Activated naive CD8-positive, alpha-beta T cell treated with anti-CD3 and anti-CD28 coated beads for 36 hours (primary cell): Measurements from ENCODE around the gene RAB6B. TPM values are rescaled to one million over a fixed set of nuclear protein-coding genes. Genes with fewer than 3 reads are reported as not detected.
A peak's percentile ranks its signal among the peaks of the same experiment; 100 is the strongest.

ENCODE experiments used
- DNase-seq: peaks from one replicate; pipeline ENCODE4 v3.0.0; 2021
- H3K27ac Mint-ChIP-seq: one replicate; pipeline ENCODE4 v1.8.0; 2022; ENCODE audit warnings: mild to moderate bottlenecking, moderate library complexity, mixed read lengths
- H3K27me3 Mint-ChIP-seq: one replicate; pipeline ENCODE4 v1.8.0; 2022; ENCODE audit warnings: mild to moderate bottlenecking, mixed read lengths
- H3K36me3 Mint-ChIP-seq: one replicate; pipeline ENCODE4 v1.8.0; 2021; ENCODE audit warnings: mild to moderate bottlenecking, mixed read lengths
- H3K4me1 Mint-ChIP-seq: one replicate; pipeline ENCODE4 v1.8.0; 2021; ENCODE audit warnings: mixed read lengths
- H3K4me3 Mint-ChIP-seq: one replicate; pipeline ENCODE4 v1.8.0; 2022; ENCODE audit warnings: mild to moderate bottlenecking, moderate library complexity, mixed read lengths
- H3K9me3 Mint-ChIP-seq: one replicate; pipeline ENCODE4 v1.8.0; 2022; ENCODE audit warnings: mixed read lengths
- total RNA-seq, 2 experiments: library from RNA; stranded (reverse); gene quantifications; one replicate each; pipeline ENCODE4 v1.2.3, GENCODE V29; 2021

RAB6B gene
- total RNA-seq, 2 experiments from 2014 or later: 0.08 to 0.29 TPM

GRCh38 chr3:133921592-133921991, 25.9 kb upstream of the RAB6B start:
- peaks cover 5% of the 10 kb centered on the region for H3K9me3 Mint-ChIP-seq
- no peaks in the 10 kb centered on the region for H3K4me1 Mint-ChIP-seq
- no peaks in the 10 kb centered on the region for H3K36me3 Mint-ChIP-seq
- H3K27ac Mint-ChIP-seq: no peak overlapping the region
- peaks cover 31% of the 10 kb centered on the region for H3K27me3 Mint-ChIP-seq
- H3K4me3 Mint-ChIP-seq: no peak overlapping the region
- DNase-seq: no peak

- Mint-ChIP-seq H3K27ac (no peak overlapping the region), H3K4me1 (no peaks in the 10 kb centered on the region), H3K9me3 (peaks cover 5% of the 10 kb centered on the region), H3K4me3 (no peak overlapping the region), H3K27me3 (peaks cover 35% of the 10 kb centered on the region), H3K36me3 (no peaks in the 10 kb centered on the region)
- no peak for DNase-seq
Measured at GRCh38 chr3:133917144-133917543, 21.5 kb upstream of the RAB6B start.

- Mint-ChIP-seq H3K27me3 (peaks cover 35% of the 10 kb centered on the region), H3K4me1 (no peaks in the 10 kb centered on the region), H3K27ac (no peak overlapping the region), H3K36me3 (no peaks in the 10 kb centered on the region), H3K9me3 (peaks cover 5% of the 10 kb centered on the region), H3K4me3 (no peak overlapping the region)
- no peak for DNase-seq
Measured at GRCh38 chr3:133915685-133916658, 20.3 kb upstream of the RAB6B start.

- Mint-ChIP-seq H3K27ac (no peak overlapping the region), H3K4me1 (no peaks in the 10 kb centered on the region), H3K9me3 (peaks cover 5% of the 10 kb centered on the region), H3K36me3 (no peaks in the 10 kb centered on the region), H3K4me3 (no peak overlapping the region), H3K27me3 (peaks cover 31% of the 10 kb centered on the region)
- DNase-seq: no peak
Measured at GRCh38 chr3:133914839-133915600, 19.3 kb upstream of the RAB6B start.

- no peaks in the 10 kb centered on the region for H3K4me1 Mint-ChIP-seq
- DNase-seq: no peak
- H3K27ac Mint-ChIP-seq: no peak overlapping the region
- H3K36me3 Mint-ChIP-seq: no peaks in the 10 kb centered on the region
- peaks cover 17% of the 10 kb centered on the region for H3K27me3 Mint-ChIP-seq
- H3K4me3 Mint-ChIP-seq: no peak overlapping the region
- no peaks in the 10 kb centered on the region for H3K9me3 Mint-ChIP-seq
Measured at GRCh38 chr3:133910422-133910821, 14.7 kb upstream of the RAB6B start.

- Mint-ChIP-seq H3K4me3 (no peak overlapping the region), H3K4me1 (no peaks in the 10 kb centered on the region), H3K36me3 (no peaks in the 10 kb centered on the region), H3K9me3 (peaks cover 6% of the 10 kb centered on the region), H3K27ac (no peak overlapping the region), H3K27me3 (peaks cover 25% of the 10 kb centered on the region)
- DNase-seq: no peak
Measured at GRCh38 chr3:133905376-133905775, 9.7 kb upstream of the RAB6B start.

GRCh38 chr3:133901847-133902246, 6.2 kb upstream of the RAB6B start:
- Mint-ChIP-seq H3K4me3 (no peak overlapping the region), H3K27ac (no peak overlapping the region), H3K36me3 (no peaks in the 10 kb centered on the region), H3K9me3 (peaks cover 6% of the 10 kb centered on the region), H3K27me3 (peaks cover 39% of the 10 kb centered on the region), H3K4me1 (no peaks in the 10 kb centered on the region)
- no peak for DNase-seq

GRCh38 chr3:133901083-133901482, 5.4 kb upstream of the RAB6B start:
- peaks cover 6% of the 10 kb centered on the region for H3K9me3 Mint-ChIP-seq
- no peaks in the 10 kb centered on the region for H3K36me3 Mint-ChIP-seq
- H3K27ac Mint-ChIP-seq: no peak overlapping the region
- peaks cover 47% of the 10 kb centered on the region for H3K27me3 Mint-ChIP-seq
- no peak overlapping the region for H3K4me3 Mint-ChIP-seq
- no peak for DNase-seq
- H3K4me1 Mint-ChIP-seq: no peaks in the 10 kb centered on the region

- H3K27me3 Mint-ChIP-seq: peaks cover 57% of the 10 kb centered on the region
- H3K9me3 Mint-ChIP-seq: peaks cover 6% of the 10 kb centered on the region
- no peak for DNase-seq
- H3K4me3 Mint-ChIP-seq: no peak overlapping the region
- H3K4me1 Mint-ChIP-seq: no peaks in the 10 kb centered on the region
- no peaks in the 10 kb centered on the region for H3K36me3 Mint-ChIP-seq
- H3K27ac Mint-ChIP-seq: no peak overlapping the region
Measured at GRCh38 chr3:133899311-133899710, 3.6 kb upstream of the RAB6B start.

GRCh38 chr3:133897547-133897946, 1.9 kb upstream of the RAB6B start:
- Mint-ChIP-seq H3K27ac (no peak overlapping the region), H3K36me3 (no peaks in the 10 kb centered on the region), H3K4me3 (no peak overlapping the region), H3K27me3 (peaks cover 64% of the 10 kb centered on the region), H3K4me1 (no peaks in the 10 kb centered on the region), H3K9me3 (no peaks in the 10 kb centered on the region)
- no peak for DNase-seq

GRCh38 chr3:133896002-133896761, 500 bp upstream of the RAB6B start:
- no peaks in the 10 kb centered on the region for H3K9me3 Mint-ChIP-seq
- H3K27me3 Mint-ChIP-seq: peaks cover 68% of the 10 kb centered on the region
- no peak for DNase-seq
- no peaks in the 10 kb centered on the region for H3K36me3 Mint-ChIP-seq
- peak overlapping the region; percentile 69 for H3K4me3 Mint-ChIP-seq
- H3K4me1 Mint-ChIP-seq: no peaks in the 10 kb centered on the region
- H3K27ac Mint-ChIP-seq: no peak overlapping the region

GRCh38 chr3:133894353-133895207, 1.1 kb downstream of the RAB6B start:
- DNase-seq: no peak
- Mint-ChIP-seq H3K36me3 (no peaks in the 10 kb centered on the region), H3K27me3 (peaks cover 62% of the 10 kb centered on the region), H3K4me1 (no peaks in the 10 kb centered on the region), H3K4me3 (no peak overlapping the region), H3K9me3 (no peaks in the 10 kb centered on the region), H3K27ac (no peak overlapping the region)

- no peaks in the 10 kb centered on the region for H3K36me3 Mint-ChIP-seq
- no peak overlapping the region for H3K27ac Mint-ChIP-seq
- H3K9me3 Mint-ChIP-seq: no peaks in the 10 kb centered on the region
- no peak overlapping the region for H3K4me3 Mint-ChIP-seq
- H3K27me3 Mint-ChIP-seq: peaks cover 60% of the 10 kb centered on the region
- no peaks in the 10 kb centered on the region for H3K4me1 Mint-ChIP-seq
- DNase-seq: no peak
Measured at GRCh38 chr3:133893683-133894352, 1.9 kb downstream of the RAB6B start.
